Activated CD8-positive, alpha-beta memory T cell treated with anti-CD3 and anti-CD28 coated beads for 1 hour (primary cell): ENCODE results near the gene CCDC107.
"Not testable (repeated sequence)": the region's sequence is repeated elsewhere in the genome, so short reads cannot be mapped to it uniquely, and the experiment has no call there.

Experiments used
- DNase-seq, 2 donors: peaks; one replicate each; pipeline ENCODE4 v3.0.0-alpha.2; 2020; ENCODE audit warnings: low read depth in 1 of 2; ENCODE audit errors: extremely low read depth in 1 of 2

Gene CCDC107

GRCh38 chr9:35637427-35637955, 20.6 kb upstream of the CCDC107 start:
- DNase-seq = not testable (repeated sequence)

- DNase-seq = not testable (repeated sequence)
These were observed 19.3 kb upstream of the CCDC107 start for GRCh38 chr9:35638751-35639150.

- not testable (repeated sequence) for DNase-seq
These were observed 18.9 kb upstream of the CCDC107 start for GRCh38 chr9:35639225-35639624.

GRCh38 chr9:35639631-35640030, 18.5 kb upstream of the CCDC107 start:
- no peak for DNase-seq

- DNase-seq = not testable (repeated sequence)
These were observed 17.7 kb upstream of the CCDC107 start for GRCh38 chr9:35640431-35640830.

GRCh38 chr9:35641478-35641877, 16.6 kb upstream of the CCDC107 start:
- DNase-seq = not testable (repeated sequence)

- DNase-seq = no peak
These were observed 15.0 kb upstream of the CCDC107 start for GRCh38 chr9:35643046-35643445.

- DNase-seq = not testable (repeated sequence)
These were observed 12.4 kb upstream of the CCDC107 start for GRCh38 chr9:35645736-35646135.

- DNase-seq = no peak
These were observed 11.9 kb upstream of the CCDC107 start for GRCh38 chr9:35646153-35646532.

GRCh38 chr9:35646533-35647265, 11.4 kb upstream of the CCDC107 start:
- DNase-seq = peak; percentile 73 to 85

GRCh38 chr9:35649431-35650340, 8.4 kb upstream of the CCDC107 start:
- DNase-seq = no peak

- DNase-seq = no peak
These were observed 7.5 kb upstream of the CCDC107 start, which contains the start of gene SIT1 for GRCh38 chr9:35650341-35651158. Gene SIT1, minus strand, starts transcription at chr9:35650931. Its CDS starts 78 bp downstream, at chr9:35650853.

GRCh38 chr9:35651956-35652828, 5.9 kb upstream of the CCDC107 start:
- DNase-seq = no peak

GRCh38 chr9:35652829-35653209, 5.3 kb upstream of the CCDC107 start:
- DNase-seq = no peak

- no peak for DNase-seq
These were observed 4.5 kb upstream of the CCDC107 start for GRCh38 chr9:35653611-35654010.

GRCh38 chr9:35656348-35656747, 1.7 kb upstream of the CCDC107 start:
- DNase-seq = no peak

- DNase-seq = no peak
These were observed 1.1 kb upstream of the CCDC107 start for GRCh38 chr9:35656831-35657545.

GRCh38 chr9:35657546-35658136, 451 bp upstream of the CCDC107 start, which contains the start of gene RMRP:
Gene RMRP, minus strand, starts transcription at chr9:35658019.
- DNase-seq = peak; percentile 72 to 78

- DNase-seq = no peak
These were observed 802 bp downstream of the CCDC107 start for GRCh38 chr9:35658968-35659220.
